HepG2 (cell line): ENCODE results near the gene AKR1C3. TPM values are rescaled to one million over a fixed set of nuclear protein-coding genes. Genes with fewer than 3 reads are reported as not detected.

Experiments used
- AKAP8 ChIP-seq: sonication (generic); formaldehyde crosslinking; IDR thresholded peaks from 2 replicates; pipeline ENCODE4 v1.5.1; 2020; ENCODE audit warnings: mild to moderate bottlenecking, missing genetic modification reagents
- CC2D1A ChIP-seq: sonication (generic); formaldehyde crosslinking; IDR thresholded peaks from 2 replicates; pipeline ENCODE4 v1.8.1; 2023; ENCODE audit warnings: mild to moderate bottlenecking, missing genetic modification reagents
- CEBPZ ChIP-seq: IDR thresholded peaks from 2 replicates; pipeline ENCODE4 v1.6.1; 2012; ENCODE audit warnings: low read length, improper control_type of control experiment
- DZIP1 ChIP-seq: sonication (generic); formaldehyde crosslinking; IDR thresholded peaks from 2 replicates; pipeline ENCODE4 v1.5.0; 2020; ENCODE audit warnings: mild to moderate bottlenecking, missing genetic modification reagents
- MXD3 ChIP-seq: IDR thresholded peaks from 2 replicates; pipeline ENCODE4 v1.6.1; 2016; ENCODE audit warnings: mild to moderate bottlenecking, missing biosample characterization, missing genetic modification reagents
- PBX2 ChIP-seq: IDR thresholded peaks from 2 replicates; pipeline ENCODE4 v1.6.1; 2016; ENCODE audit warnings: control low read depth
- PBX3 ChIP-seq: sonication (generic); formaldehyde crosslinking; IDR thresholded peaks from 2 replicates; pipeline ENCODE4 v1.8.1; 2023; ENCODE audit warnings: missing genetic modification reagents, inconsistent platforms, borderline replicate concordance
- TBL1XR1 ChIP-seq: fragments of 150-350 bp; IDR thresholded peaks from 2 replicates; pipeline ENCODE4 v1.6.1; 2014; ENCODE audit warnings: borderline replicate concordance, low read length; ENCODE audit not compliant: partially characterized antibody
- TP53 ChIP-seq: sonication (generic); formaldehyde crosslinking; conservative IDR thresholded peaks from 2 replicates; pipeline ENCODE4 v1.4.0; 2020; ENCODE audit warnings: missing genetic modification reagents
- ZFP37 ChIP-seq: sonication (generic); formaldehyde crosslinking; IDR thresholded peaks from 2 replicates; pipeline ENCODE4 v1.4.0; 2020; ENCODE audit warnings: missing genetic modification reagents, borderline replicate concordance
- ZFP41 ChIP-seq: sonication (generic); formaldehyde crosslinking; IDR thresholded peaks from 2 replicates; pipeline ENCODE4 v1.4.0; 2020; ENCODE audit warnings: mild to moderate bottlenecking, missing genetic modification reagents, borderline replicate concordance
- ZNF17 ChIP-seq: sonication (generic); formaldehyde crosslinking; IDR thresholded peaks from 2 replicates; pipeline ENCODE4 v1.5.0; 2020; ENCODE audit warnings: mild to moderate bottlenecking, missing genetic modification reagents
- ZNF225 ChIP-seq: sonication (generic); formaldehyde crosslinking; IDR thresholded peaks from 2 replicates; pipeline ENCODE4 v1.4.0; 2020; ENCODE audit warnings: mild to moderate bottlenecking, missing genetic modification reagents
- ZNF335 ChIP-seq: sonication (generic); formaldehyde crosslinking; IDR thresholded peaks from 2 replicates; pipeline ENCODE4 v1.4.0; 2020; ENCODE audit warnings: missing genetic modification reagents
- ZNF337 ChIP-seq: sonication (generic); formaldehyde crosslinking; IDR thresholded peaks from 2 replicates; pipeline ENCODE4 v1.5.1; 2020; ENCODE audit warnings: missing genetic modification reagents, low read depth, mild to moderate bottlenecking, borderline replicate concordance
- ZNF558 ChIP-seq: sonication (generic); formaldehyde crosslinking; IDR thresholded peaks from 2 replicates; pipeline ENCODE4 v1.9.0; 2022; ENCODE audit warnings: mild to moderate bottlenecking, missing genetic modification reagents, borderline replicate concordance
- ZNF720 ChIP-seq: sonication (generic); formaldehyde crosslinking; IDR thresholded peaks from 2 replicates; pipeline ENCODE4 v1.4.0; 2020; ENCODE audit warnings: missing genetic modification reagents
- ZNF891 ChIP-seq: sonication (generic); formaldehyde crosslinking; IDR thresholded peaks from 2 replicates; pipeline ENCODE4 v1.5.0; 2020; ENCODE audit warnings: mild to moderate bottlenecking, missing genetic modification reagents
- polyA plus RNA-seq, 8 experiments: library from polyadenylated mRNA; depleted of rRNA in 3 of 8; stranded (reverse) in 7 of 8; unstranded in 1 of 8; fragments of >200 nt; fragmentation: Illumina TruSeq in 4 of 8; extraction: Trizol in 4 of 8; gene quantifications; 2 replicates each; pipeline versions ENCODE4 v1.2.1 to v1.2.3, GENCODE V29; 2011 to 2016; ENCODE audit warnings: low read depth in 4 of 8, missing spikeins in 1 of 8, mixed read lengths in 1 of 8; ENCODE audit not compliant: insufficient read depth in 1 of 8
- total RNA-seq, 5 experiments: library from RNA; depleted of rRNA; stranded (reverse); fragments of >200 nt; fragmentation: Illumina TruSeq; extraction: Trizol; gene quantifications; 2 replicates each; pipeline ENCODE4 v1.2.3, GENCODE V29; 2016; ENCODE audit warnings: low read depth in 1 of 5

The AKR1C3 gene
- total and polyA plus RNA-seq, 2 of the 13 experiments (the other 11 are each of a cell fraction or from before 2014, with no cell fraction given) = 368 to 532 TPM

GRCh38 chr10:5147255-5147980 lies 53.2 kb downstream of the AKR1C3 start (continued):
- TF ChIP-seq ZNF337 (CRISPR knock-in tag) = no peak
- TF ChIP-seq TP53 (CRISPR knock-in tag) = no peak
- TF ChIP-seq ZNF720 (CRISPR knock-in tag) = no peak
- TF ChIP-seq DZIP1 (CRISPR knock-in tag) = no peak
- TF ChIP-seq AKAP8 = no peak
- TF ChIP-seq ZNF17 = no peak
- TF ChIP-seq PBX2 (CRISPR knock-in tag) = no peak
- TF ChIP-seq ZNF558 = no peak
- TF ChIP-seq ZFP41 (CRISPR knock-in tag) = no peak
- TF ChIP-seq TBL1XR1 = peak; percentile 53
- no peak for TF ChIP-seq PBX3 (CRISPR knock-in tag)
- TF ChIP-seq CC2D1A (CRISPR knock-in tag) = no peak
- no peak for TF ChIP-seq ZNF335 (CRISPR knock-in tag)
- no peak; the same call in 1 of the 2 replicates for TF ChIP-seq ZNF225
- TF ChIP-seq MXD3 (CRISPR knock-in tag) = no peak
- no peak for TF ChIP-seq ZNF891
- TF ChIP-seq CEBPZ = no peak
- TF ChIP-seq ZFP37 (CRISPR knock-in tag) = no peak
